Endothelial cell (in vitro differentiated cells): ENCODE data around the gene CARMIL1. TPM values are rescaled to one million over a fixed set of nuclear protein-coding genes. Genes with fewer than 3 reads are reported as not detected.

ENCODE experiments used
- DNase-seq: peaks from one replicate; pipeline ENCODE4 v3.0.0; 2021; ENCODE audit warnings: low spot score
- H3K27ac Mint-ChIP-seq: one replicate; pipeline ENCODE4 v1.8.0; 2021; ENCODE audit warnings: mixed read lengths, inconsistent platforms; ENCODE audit not compliant: unreplicated experiment
- H3K27me3 Mint-ChIP-seq: one replicate; pipeline ENCODE4 v1.8.0; 2021; ENCODE audit warnings: mild to moderate bottlenecking, moderate library complexity, mixed read lengths, inconsistent platforms; ENCODE audit not compliant: unreplicated experiment
- H3K36me3 Mint-ChIP-seq: one replicate; pipeline ENCODE4 v1.8.0; 2021; ENCODE audit warnings: mild to moderate bottlenecking, low read depth, mixed read lengths, inconsistent platforms; ENCODE audit not compliant: unreplicated experiment
- H3K4me1 Mint-ChIP-seq: one replicate; pipeline ENCODE4 v1.8.0; 2021; ENCODE audit warnings: mild to moderate bottlenecking, mixed read lengths, inconsistent platforms; ENCODE audit not compliant: unreplicated experiment
- H3K4me3 Mint-ChIP-seq: one replicate; pipeline ENCODE4 v1.8.0; 2021; ENCODE audit warnings: mild to moderate bottlenecking, mixed read lengths, inconsistent platforms; ENCODE audit not compliant: unreplicated experiment
- H3K9me3 Mint-ChIP-seq: one replicate; pipeline ENCODE4 v1.8.0; 2021; ENCODE audit warnings: mixed read lengths, inconsistent platforms; ENCODE audit not compliant: unreplicated experiment
- total RNA-seq: library from RNA; stranded (reverse); fragmentation: NEBNext Ultra II Directional; extraction: Animal tissue kit (Norgen Biotek cat#: 25700); gene quantifications from one replicate; pipeline ENCODE4 v1.2.1, GENCODE V29; 2021; ENCODE audit not compliant: unreplicated experiment
- TF ChIP-seq, protein P1 (sequence below): fragments of 200-600 bp; sonication (generic); IDR thresholded peaks from one replicate; pipeline ENCODE4 v1.5.0; 2021; ENCODE audit warnings: antibody characterized with exemption; ENCODE audit not compliant: unreplicated experiment

Gene CARMIL1
- total RNA-seq, 1 donor from 2014 or later = 32.5 TPM

DNA sequence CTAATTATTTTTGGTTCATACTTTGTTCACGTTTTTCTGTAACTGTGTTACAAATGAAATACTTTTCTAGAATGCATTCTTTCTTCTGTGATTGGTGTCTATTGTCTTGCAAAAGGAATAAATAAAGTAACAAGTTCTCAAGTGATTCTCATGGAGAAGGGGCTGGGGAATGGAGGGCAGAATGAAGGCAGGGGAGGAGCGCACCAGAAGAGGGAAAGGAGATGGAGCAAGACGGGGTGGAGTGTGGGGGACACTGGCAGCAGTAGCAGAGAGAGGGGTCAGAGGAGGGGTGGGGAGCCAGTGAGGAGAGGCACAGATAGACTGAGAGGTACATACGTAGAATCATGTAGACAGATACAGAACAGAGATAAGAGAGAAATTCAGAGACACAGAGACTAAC is 136.5 kb downstream of the CARMIL1 start:
- H3K9me3 Mint-ChIP-seq = no peaks in the 10 kb centered on the region
- H3K4me1 Mint-ChIP-seq = peaks cover 37% of the 10 kb centered on the region
- no peak overlapping the region for H3K4me3 Mint-ChIP-seq
- no peak overlapping the region for H3K27ac Mint-ChIP-seq
- H3K27me3 Mint-ChIP-seq = peaks cover 5% of the 10 kb centered on the region
- TF ChIP-seq, protein P1, sequence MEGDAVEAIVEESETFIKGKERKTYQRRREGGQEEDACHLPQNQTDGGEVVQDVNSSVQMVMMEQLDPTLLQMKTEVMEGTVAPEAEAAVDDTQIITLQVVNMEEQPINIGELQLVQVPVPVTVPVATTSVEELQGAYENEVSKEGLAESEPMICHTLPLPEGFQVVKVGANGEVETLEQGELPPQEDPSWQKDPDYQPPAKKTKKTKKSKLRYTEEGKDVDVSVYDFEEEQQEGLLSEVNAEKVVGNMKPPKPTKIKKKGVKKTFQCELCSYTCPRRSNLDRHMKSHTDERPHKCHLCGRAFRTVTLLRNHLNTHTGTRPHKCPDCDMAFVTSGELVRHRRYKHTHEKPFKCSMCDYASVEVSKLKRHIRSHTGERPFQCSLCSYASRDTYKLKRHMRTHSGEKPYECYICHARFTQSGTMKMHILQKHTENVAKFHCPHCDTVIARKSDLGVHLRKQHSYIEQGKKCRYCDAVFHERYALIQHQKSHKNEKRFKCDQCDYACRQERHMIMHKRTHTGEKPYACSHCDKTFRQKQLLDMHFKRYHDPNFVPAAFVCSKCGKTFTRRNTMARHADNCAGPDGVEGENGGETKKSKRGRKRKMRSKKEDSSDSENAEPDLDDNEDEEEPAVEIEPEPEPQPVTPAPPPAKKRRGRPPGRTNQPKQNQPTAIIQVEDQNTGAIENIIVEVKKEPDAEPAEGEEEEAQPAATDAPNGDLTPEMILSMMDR = no peak
- DNase-seq = no peak
- peaks cover 12% of the 10 kb centered on the region for H3K36me3 Mint-ChIP-seq

DNA sequence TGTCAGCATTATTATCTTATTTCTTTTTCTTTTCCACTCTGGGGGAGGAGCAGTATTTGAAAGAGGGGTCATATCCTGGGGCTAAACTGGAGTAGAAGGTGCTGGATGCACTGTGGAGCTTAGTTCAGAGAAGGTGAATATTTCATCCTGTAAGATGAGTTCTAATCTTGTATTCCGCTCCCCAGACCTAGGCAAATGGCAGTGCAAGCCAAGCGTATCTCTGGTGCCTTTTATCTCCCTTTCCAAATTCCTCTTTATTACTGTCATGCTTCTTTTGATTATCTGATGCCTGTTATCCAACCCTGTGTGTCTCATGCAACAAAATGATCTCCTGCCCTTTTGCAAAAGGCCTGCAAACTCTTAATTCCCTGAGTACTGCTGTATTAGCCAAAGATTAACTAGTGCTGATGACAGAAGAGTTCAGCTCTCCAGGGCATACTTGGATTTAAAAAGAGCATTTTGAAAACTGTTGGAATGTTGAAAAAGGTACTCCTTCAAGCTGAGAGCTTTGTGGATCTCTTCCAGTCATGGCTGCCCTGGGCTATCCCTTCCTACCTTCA is 138.0 kb downstream of the CARMIL1 start:
- no peak overlapping the region for H3K4me3 Mint-ChIP-seq
- peaks cover 12% of the 10 kb centered on the region for H3K36me3 Mint-ChIP-seq
- no peak for DNase-seq
- no peak overlapping the region for H3K27ac Mint-ChIP-seq
- peaks cover 5% of the 10 kb centered on the region for H3K27me3 Mint-ChIP-seq
- no peaks in the 10 kb centered on the region for H3K9me3 Mint-ChIP-seq
- TF ChIP-seq, protein P1 = no peak
- H3K4me1 Mint-ChIP-seq = peaks cover 31% of the 10 kb centered on the region

DNA sequence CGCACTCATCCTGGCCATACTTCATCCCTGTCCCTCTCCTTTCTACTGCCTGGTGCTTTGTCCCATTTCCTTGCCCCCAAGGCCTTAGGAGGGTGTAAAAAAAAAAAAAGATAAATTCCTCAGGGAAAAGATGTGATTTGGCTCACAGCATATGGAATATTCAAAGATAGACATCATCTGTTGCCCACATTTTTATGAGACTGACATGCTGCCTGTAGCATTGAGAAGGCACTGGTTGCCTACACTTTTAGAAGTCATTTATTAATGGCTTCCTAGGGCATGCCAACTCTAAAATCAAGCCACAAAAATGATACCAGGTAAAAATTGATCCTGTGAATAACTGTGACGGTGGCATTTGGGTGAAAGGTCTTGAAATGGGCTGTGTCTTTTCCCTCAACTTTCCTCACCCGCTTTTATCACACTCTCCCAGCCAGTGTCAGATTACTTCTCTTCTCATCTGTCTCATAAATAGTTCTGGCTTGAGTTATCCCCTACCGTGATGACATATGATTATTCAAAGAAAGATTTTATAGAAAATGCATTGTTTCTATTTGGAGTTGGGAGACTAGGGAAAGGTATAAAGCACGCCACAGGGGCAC is 139.4 kb downstream of the CARMIL1 start:
- Mint-ChIP-seq H3K36me3 (peaks cover 12% of the 10 kb centered on the region), H3K27me3 (peaks cover 5% of the 10 kb centered on the region), H3K4me3 (no peak overlapping the region), H3K4me1 (peaks cover 21% of the 10 kb centered on the region), H3K9me3 (no peaks in the 10 kb centered on the region), H3K27ac (no peak overlapping the region)
- TF ChIP-seq, protein P1 = no peak
- no peak for DNase-seq

DNA sequence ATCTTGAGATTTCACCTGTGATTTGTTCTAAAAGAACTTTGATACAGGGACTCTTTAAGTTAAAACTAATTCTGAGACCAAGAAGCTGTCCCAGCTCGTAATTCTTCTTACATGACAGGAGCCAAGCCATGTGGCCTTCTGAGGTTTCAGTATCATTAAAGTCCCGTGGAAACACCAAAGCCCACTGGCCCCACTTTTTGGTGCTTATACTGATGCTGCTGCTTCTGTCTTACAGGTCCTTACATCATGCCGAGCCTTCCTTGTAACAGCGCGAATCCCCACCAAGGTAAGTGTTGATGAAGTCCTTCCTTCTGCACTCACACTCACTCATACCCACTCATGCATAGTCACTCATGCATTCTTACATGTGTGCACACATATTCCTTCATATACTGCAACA is 140.7 kb downstream of the CARMIL1 start:
- DNase-seq = no peak
- Mint-ChIP-seq H3K4me3 (no peak overlapping the region), H3K9me3 (no peaks in the 10 kb centered on the region), H3K4me1 (peaks cover 15% of the 10 kb centered on the region), H3K27me3 (peaks cover 5% of the 10 kb centered on the region), H3K27ac (no peak overlapping the region), H3K36me3 (peaks cover 12% of the 10 kb centered on the region)
- TF ChIP-seq, protein P1 = no peak

DNA sequence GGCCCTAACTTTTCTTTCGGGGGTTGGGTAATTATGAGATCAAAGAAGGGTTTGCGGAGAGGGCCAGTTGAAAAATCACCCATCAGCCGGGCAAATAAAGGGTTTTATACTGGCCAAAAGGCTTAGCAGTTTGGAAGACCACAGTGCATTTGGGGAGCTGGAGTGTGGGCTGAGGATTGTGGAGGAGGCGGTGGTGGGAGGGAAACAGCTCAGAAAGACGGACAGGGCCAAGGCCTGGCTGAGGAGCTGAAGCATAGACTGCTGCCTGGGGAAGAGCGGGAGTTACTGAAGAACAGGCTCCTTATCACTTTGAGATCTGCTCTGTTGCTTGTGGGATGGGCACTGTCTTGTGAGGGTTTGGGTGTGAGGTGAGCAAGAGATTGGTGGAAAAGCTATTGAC is 144.2 kb downstream of the CARMIL1 start:
- H3K9me3 Mint-ChIP-seq = no peaks in the 10 kb centered on the region
- H3K4me3 Mint-ChIP-seq = no peak overlapping the region
- peaks cover 3% of the 10 kb centered on the region for H3K27me3 Mint-ChIP-seq
- TF ChIP-seq, protein P1 = no peak
- H3K36me3 Mint-ChIP-seq = peaks cover 12% of the 10 kb centered on the region
- H3K4me1 Mint-ChIP-seq = peaks cover 6% of the 10 kb centered on the region
- DNase-seq = no peak
- no peak overlapping the region for H3K27ac Mint-ChIP-seq
